Measurements from ENCODE around the gene VWA8. TPM values are rescaled to one million over a fixed set of nuclear protein-coding genes. Genes with fewer than 3 reads are reported as not detected.

VWA8 gene
- total RNA-seq, 1 experiment from 2014 or later, result 9.9 TPM

GRCh38 chr13:41742917-41743552, 217.9 kb downstream of the VWA8 start:
- DNase-seq (ENCODE audit: low read depth), result no peak
- in situ Hi-C loops (cut with HindIII; ENCODE audit: low pct_unique_long_range_greater_than_20kb, low sequenced_read_pairs), result no loop called here

- no peak for DNase-seq (ENCODE audit: low read depth)
- in situ Hi-C loops (cut with HindIII; ENCODE audit: low pct_unique_long_range_greater_than_20kb, low sequenced_read_pairs), result no loop called here
Observed at GRCh38 chr13:41740479-41740878, 220.4 kb downstream of the VWA8 start.

- in situ Hi-C loops (cut with HindIII; ENCODE audit: low pct_unique_long_range_greater_than_20kb, low sequenced_read_pairs), result no loop called here
- no peak for DNase-seq (ENCODE audit: low read depth)
Observed at GRCh38 chr13:41722684-41723535, 238.0 kb downstream of the VWA8 start.

DNA sequence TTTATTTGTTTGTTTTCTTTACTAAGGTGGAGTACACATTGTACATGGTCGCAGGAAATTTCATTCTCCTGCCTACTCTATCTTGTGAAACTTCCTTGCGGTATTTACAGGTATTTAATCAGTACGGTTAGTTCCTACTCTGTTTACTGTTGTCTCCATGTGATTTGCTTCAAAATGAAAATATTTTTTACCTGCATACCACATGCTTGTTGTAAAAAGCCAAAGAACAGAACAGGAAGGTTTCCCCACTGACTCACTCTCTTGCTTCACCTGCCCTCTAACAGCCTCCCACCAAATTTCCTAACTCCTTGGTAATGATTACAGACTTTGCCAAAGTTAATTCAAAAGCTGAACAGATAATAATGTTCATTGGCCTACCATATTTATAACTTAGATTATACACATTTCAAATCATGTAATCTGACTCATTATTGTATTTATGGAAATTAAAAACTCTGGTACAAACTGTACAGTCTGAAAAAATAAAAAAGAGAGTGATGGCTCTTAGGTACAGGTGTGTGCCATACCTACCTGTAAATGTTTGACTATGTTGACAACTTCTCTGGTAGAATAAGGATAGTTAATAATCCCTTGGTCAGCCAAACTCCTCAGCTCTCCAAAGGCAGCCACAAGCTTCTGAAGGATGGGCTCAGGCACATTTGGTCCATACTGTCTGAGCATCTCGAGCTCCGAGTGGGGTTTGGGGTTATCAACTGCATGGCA, 239.9 kb downstream of the VWA8 start:
- in situ Hi-C loops (cut with HindIII; ENCODE audit: low pct_unique_long_range_greater_than_20kb, low sequenced_read_pairs), result no loop called here
- DNase-seq (ENCODE audit: low read depth), result no peak

DNA sequence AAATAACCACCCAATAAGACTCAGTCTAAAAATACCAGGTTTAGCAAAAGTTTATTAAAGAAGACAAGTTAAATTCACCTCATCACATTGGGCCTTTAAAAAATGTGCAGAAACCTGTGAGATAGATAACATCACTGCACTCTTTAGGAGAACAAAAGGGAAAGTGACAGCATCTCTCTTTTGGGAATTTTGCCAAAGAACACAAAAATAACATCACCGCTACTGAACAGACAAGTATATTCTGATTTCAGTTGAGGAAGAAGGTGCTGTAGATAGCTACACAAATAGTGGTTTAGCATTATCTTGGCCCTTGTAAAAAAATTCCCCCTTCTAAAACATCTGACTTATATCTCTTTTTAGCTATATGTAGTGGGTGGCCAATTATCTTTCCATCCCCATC, 244.7 kb downstream of the VWA8 start:
- in situ Hi-C loops (cut with HindIII; ENCODE audit: low pct_unique_long_range_greater_than_20kb, low sequenced_read_pairs), result no loop called here
- no peak for DNase-seq (ENCODE audit: low read depth)

DNA sequence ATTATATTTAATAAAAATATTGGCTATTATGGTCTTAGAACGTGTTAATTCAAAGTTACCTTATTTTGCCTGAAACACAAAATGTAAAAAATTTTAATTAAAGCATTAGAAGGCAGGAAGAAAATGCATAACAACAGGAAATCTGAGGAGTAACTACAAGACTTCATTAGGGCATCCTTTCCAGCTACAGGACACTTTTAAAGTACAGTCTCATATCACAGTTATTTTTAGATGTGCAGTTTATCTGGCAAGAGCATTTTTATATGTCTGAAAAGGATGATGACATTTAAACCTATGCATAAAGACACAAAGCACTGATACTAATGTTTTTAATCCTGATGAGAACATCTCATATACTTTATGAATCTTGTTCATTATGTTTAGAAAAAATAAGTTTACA, 247.5 kb downstream of the VWA8 start:
- in situ Hi-C loops (cut with HindIII; ENCODE audit: low pct_unique_long_range_greater_than_20kb, low sequenced_read_pairs), result no loop called here
- no peak for DNase-seq (ENCODE audit: low read depth)

DNA sequence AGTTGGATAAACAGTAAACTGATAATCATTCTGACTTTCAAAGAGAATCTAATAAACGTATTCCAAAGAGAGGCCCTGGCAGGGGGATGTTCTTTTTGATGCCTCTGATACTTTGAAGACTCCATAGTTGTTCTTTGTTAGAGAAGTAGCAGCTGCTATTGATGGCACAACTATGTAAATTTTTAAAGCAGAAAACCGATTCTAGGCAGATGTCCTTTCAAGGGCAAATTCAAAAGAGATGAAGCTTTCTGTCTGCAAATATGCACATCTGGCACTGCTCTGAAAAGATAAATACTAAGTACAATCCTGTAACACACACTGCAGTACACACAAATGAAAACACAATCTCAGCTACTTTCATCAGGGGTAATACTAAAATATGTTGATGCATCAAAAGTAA, 250.1 kb downstream of the VWA8 start:
- no peak for DNase-seq (ENCODE audit: low read depth)
- in situ Hi-C loops (cut with HindIII; ENCODE audit: low pct_unique_long_range_greater_than_20kb, low sequenced_read_pairs), result no loop called here

DNA sequence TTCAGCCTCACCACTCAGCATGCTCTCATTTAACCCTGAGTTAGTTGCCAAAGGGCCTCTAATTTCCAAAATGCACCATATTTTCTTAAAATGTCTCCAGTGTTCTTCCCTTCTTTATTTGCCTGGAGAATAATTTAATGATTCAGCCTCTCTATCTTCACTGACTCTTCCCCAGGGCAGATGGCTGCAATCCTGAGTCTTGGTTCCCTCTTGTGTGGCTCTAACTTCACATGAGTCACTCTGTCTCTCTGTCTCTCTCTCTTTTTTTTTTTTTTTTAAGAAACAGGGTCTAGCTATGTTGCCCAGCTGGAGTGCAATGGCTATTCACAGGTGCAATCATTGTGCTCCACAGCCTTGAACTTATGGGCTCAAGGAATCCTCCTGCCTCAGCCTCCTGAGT, 251.4 kb downstream of the VWA8 start:
- in situ Hi-C loops (cut with HindIII; ENCODE audit: low pct_unique_long_range_greater_than_20kb, low sequenced_read_pairs), result no loop called here

GRCh38 chr13:41708713-41709112, 252.2 kb downstream of the VWA8 start:
- in situ Hi-C loops (cut with HindIII; ENCODE audit: low pct_unique_long_range_greater_than_20kb, low sequenced_read_pairs), result no loop called here

More for the DNA sequence above, 251.4 kb downstream of the VWA8 start:
- no peak for DNase-seq (ENCODE audit: low read depth)

DNA sequence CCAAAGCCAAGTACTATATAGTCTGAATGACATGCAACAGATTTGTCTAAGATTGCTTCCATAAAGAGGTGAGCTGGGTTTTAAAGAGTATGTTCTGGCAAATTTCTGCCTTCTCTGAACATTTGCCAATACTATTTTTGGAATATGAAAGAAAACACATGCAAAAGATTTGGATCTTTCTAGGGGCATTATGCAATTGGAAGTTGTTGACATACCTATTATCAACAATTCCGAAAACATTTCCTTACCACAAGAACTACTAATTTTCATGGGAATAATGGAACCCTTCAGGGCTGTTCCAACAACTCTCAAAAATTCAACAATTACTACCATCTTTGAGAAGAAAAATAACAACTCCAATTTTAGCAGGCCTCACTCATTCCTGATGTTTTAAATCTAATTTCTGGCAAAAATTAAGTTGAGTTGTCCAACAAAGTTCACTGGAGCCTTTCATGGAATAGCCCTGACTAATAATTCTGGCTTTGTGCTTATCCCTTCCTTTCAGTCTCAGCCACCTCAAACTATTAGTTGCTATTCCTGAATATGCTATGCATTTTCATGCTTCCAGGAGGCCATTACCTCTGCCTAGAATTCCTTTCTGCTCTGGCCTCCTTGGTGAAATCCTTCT, 253.6 kb downstream of the VWA8 start:
- no peak for DNase-seq (ENCODE audit: low read depth)
- in situ Hi-C loops (cut with HindIII; ENCODE audit: low pct_unique_long_range_greater_than_20kb, low sequenced_read_pairs), result no loop called here

More at GRCh38 chr13:41708713-41709112, 252.2 kb downstream of the VWA8 start:
- DNase-seq (ENCODE audit: low read depth), result no peak

DNA sequence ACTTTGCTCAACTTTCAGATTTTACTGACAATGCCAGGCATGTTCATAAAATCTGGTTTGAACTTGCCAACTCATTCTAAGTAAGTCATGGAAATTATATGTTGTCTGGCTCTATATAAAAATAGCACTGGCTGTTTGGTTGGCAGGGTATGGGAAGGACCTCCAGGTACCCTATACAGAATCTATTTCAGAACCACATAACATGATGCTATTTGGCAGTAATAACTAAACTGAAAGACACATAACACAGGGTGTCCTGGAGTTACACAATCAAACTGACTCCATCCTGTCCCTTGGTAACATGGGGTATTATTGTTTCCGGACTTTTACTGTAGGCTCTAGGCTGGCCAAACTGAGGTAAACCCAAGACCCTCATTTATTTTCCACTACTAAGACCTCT, 254.8 kb downstream of the VWA8 start:
- in situ Hi-C loops (cut with HindIII; ENCODE audit: low pct_unique_long_range_greater_than_20kb, low sequenced_read_pairs), result no loop called here
- no peak for DNase-seq (ENCODE audit: low read depth)

DNA sequence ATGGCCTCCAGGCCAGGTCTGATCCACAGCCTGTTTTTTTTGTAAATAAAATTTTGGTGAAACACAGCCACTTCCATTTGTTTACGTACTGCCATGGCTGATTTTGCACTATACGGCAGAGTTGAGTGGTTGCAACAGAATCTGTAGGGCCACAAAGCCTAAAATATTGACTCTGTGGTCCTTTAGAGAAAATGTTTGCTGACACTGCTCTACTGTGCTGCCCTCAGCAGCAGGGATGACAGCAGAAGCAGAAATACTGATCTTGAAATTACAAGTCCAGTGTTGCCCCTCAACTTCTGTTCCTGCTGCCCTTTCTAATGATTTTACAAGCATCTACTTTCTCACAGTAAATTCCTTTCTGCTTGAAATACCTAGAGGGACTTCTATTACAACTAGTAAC, 258.4 kb downstream of the VWA8 start:
- in situ Hi-C loops (cut with HindIII; ENCODE audit: low pct_unique_long_range_greater_than_20kb, low sequenced_read_pairs), result no loop called here
- no peak for DNase-seq (ENCODE audit: low read depth)

DNA sequence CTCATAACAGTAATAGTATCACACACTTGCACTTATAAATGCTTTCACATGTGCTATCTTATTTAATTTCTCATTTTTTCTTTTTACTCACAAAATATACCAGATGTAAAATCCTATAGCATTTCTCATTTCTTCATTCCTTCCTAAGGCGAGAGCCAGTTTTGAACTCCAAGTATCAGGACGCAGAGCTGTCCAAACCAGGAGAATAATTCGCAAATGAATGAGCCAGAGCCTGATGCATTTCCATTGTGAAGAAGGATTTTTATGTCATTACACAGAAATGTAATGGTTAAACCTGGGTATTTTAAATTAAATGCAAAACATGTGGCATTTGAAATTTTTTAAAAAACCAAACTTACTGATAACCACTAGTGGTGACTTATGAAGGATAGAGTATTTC, 259.2 kb downstream of the VWA8 start:
- in situ Hi-C loops (cut with HindIII; ENCODE audit: low pct_unique_long_range_greater_than_20kb, low sequenced_read_pairs), result no loop called here
- DNase-seq (ENCODE audit: low read depth), result no peak

- peak; percentile 54 for DNase-seq (ENCODE audit: low read depth)
- in situ Hi-C loops (cut with HindIII; ENCODE audit: low pct_unique_long_range_greater_than_20kb, low sequenced_read_pairs), result no loop called here
Observed at GRCh38 chr13:41700790-41701310, 260.1 kb downstream of the VWA8 start.

DNA sequence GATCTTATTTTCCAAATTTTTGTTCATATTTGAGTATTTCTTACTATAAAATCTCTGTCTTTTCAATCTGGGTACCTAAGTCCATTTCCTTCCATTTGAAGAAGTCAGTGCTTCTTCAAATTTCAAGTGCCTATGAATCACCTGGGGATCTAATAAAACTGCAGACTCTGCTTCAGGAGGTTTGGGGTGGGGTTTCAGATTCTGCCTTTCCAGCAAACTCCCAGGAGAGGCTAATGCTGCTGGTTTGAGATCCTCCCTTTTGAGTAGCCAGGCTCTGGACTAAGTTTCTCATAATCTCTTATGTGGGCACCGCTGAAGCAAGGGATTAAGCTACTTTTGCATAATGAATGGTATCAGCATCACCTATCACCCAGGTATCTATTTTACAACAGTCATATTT, 261.1 kb downstream of the VWA8 start:
- in situ Hi-C loops (cut with HindIII; ENCODE audit: low pct_unique_long_range_greater_than_20kb, low sequenced_read_pairs), result no loop called here
- no peak for DNase-seq (ENCODE audit: low read depth)

DNA sequence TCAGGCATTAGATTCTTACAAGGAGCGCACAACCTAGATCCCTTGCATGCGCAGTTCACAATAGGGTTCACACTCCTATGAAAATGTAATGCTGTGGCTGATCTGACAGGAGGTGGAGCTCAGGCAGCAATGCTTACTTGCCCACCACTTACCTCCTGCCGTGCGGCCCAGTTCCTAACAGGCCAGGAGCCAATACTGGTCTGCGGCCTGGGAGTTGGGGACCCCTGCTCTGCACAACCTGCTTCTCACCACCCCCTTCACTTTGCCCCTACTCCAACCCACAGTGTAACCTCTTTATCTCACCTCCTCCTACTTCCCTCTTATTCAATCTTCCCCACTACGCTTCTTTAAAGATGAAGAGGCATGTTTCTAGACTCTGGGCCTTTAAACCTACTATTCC, 263.3 kb downstream of the VWA8 start:
- DNase-seq (ENCODE audit: low read depth), result no peak
- in situ Hi-C loops (cut with HindIII; ENCODE audit: low pct_unique_long_range_greater_than_20kb, low sequenced_read_pairs), result no loop called here

DNA sequence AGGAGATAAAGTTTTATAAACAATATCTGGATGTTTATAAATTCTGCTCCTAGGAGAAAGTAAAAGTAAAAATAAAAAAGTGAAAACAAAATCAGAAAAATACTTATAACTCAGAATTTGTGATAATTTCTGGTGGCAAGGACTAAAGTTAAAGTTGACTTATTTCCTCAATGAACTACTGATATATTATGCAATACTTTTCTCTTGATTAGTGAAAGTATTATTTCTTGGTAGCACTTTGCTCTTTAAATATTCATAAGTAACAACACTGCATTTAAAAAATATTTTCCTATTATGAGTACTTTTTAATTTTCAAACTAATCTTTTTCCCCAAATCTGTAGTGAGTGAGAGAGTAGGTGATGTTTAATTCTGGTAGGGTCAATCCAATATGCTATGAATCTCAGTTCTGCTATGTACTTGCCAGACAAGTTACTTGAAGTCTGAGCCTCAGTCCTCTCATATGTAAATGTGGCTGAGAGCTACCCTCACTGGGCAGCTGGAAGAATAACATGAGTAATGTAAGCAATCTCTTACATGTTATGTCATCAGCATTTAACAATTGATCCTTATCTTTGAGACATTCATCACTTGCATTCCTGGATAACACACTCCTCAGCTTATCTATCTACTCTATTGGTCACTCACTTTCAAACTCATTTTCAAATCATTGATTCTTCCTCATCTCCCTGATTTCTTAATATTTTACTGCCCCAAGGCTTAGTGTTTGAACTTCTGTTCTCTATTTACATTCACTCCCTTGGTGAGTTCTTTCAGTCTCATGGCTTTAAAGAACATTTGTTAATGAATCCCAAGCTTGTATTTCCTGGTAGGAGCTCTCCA, 264.5 kb downstream of the VWA8 start:
- in situ Hi-C loops (cut with HindIII; ENCODE audit: low pct_unique_long_range_greater_than_20kb, low sequenced_read_pairs), result no loop called here
- peak; percentile 85 for DNase-seq (ENCODE audit: low read depth)
